Cardiac septum (tissue), 1 donor: Measurements from ENCODE around the gene NFATC1. TPM values are rescaled to one million over a fixed set of nuclear protein-coding genes. Genes with fewer than 3 reads are reported as not detected.
A peak's percentile ranks its signal among the peaks of the same experiment; 100 is the strongest.

ENCODE experiments used
- DNase-seq: peaks from one replicate; pipeline ENCODE4 v3.0.0-alpha.2; 2020; ENCODE audit warnings: low spot score
- intact Hi-C: fragments of 100-400 bp; cut with DNase I; formaldehyde crosslinking; loops from one replicate; pipeline ENCODE4 v1.14.0; 2022
- total RNA-seq: library from RNA; stranded (reverse); fragmentation: NEBNext Ultra II Directional; extraction: Animal tissue kit (Norgen Biotek cat#: 25700); gene quantifications from one replicate; pipeline ENCODE4 v1.2.1, GENCODE V29; 2021
- donor health status: DM: no; HTN: no; CAD: no.

NFATC1 gene
- total RNA-seq, 1 donor from 2014 or later = 16.4 TPM

- intact Hi-C loops = no loop called here
- no peak for DNase-seq
Observed at GRCh38 chr18:79461627-79462026, 65.9 kb downstream of the NFATC1 start.

- no peak for DNase-seq
- intact Hi-C loops = no loop called here
Observed at GRCh38 chr18:79463424-79463960, 67.8 kb downstream of the NFATC1 start.

- intact Hi-C loops = no loop called here
- no peak for DNase-seq
Observed at GRCh38 chr18:79465392-79465991, 69.8 kb downstream of the NFATC1 start.

- DNase-seq = no peak
- intact Hi-C loops = no loop called here
Observed at GRCh38 chr18:79466591-79466990, 70.9 kb downstream of the NFATC1 start.

GRCh38 chr18:79467126-79467525 is 71.4 kb downstream of the NFATC1 start:
- intact Hi-C loops = no loop called here

GRCh38 chr18:79468119-79468789 is 72.5 kb downstream of the NFATC1 start:
- intact Hi-C loops = no loop called here
- no peak for DNase-seq

More at GRCh38 chr18:79467126-79467525, 71.4 kb downstream of the NFATC1 start:
- no peak for DNase-seq

- DNase-seq = no peak
- intact Hi-C loops = no loop called here
Observed at GRCh38 chr18:79469309-79469708, 73.6 kb downstream of the NFATC1 start.

GRCh38 chr18:79469751-79470505 is 74.2 kb downstream of the NFATC1 start:
- intact Hi-C loops = no loop called here
- no peak for DNase-seq

- intact Hi-C loops = no loop called here
- no peak for DNase-seq
Observed at GRCh38 chr18:79470547-79470946, 74.8 kb downstream of the NFATC1 start.

GRCh38 chr18:79471046-79471445 is 75.3 kb downstream of the NFATC1 start:
- no peak for DNase-seq
- intact Hi-C loops = no loop called here

GRCh38 chr18:79471597-79471996 is 75.9 kb downstream of the NFATC1 start:
- no peak for DNase-seq
- intact Hi-C loops = no loop called here

GRCh38 chr18:79472176-79472575 is 76.4 kb downstream of the NFATC1 start:
- intact Hi-C loops = no loop called here

GRCh38 chr18:79472946-79473345 is 77.2 kb downstream of the NFATC1 start:
- intact Hi-C loops = no loop called here
- no peak for DNase-seq

More at GRCh38 chr18:79472176-79472575, 76.4 kb downstream of the NFATC1 start:
- DNase-seq = no peak

- DNase-seq = no peak
- intact Hi-C loops = no loop called here
Observed at GRCh38 chr18:79476031-79476917, 80.5 kb downstream of the NFATC1 start.

GRCh38 chr18:79476918-79477571 is 81.3 kb downstream of the NFATC1 start:
- DNase-seq = no peak
- intact Hi-C loops = no loop called here

- intact Hi-C loops = no loop called here
- peak; percentile 55 for DNase-seq
Observed at GRCh38 chr18:79477711-79478483, 82.2 kb downstream of the NFATC1 start.

GRCh38 chr18:79478484-79479115 is 82.9 kb downstream of the NFATC1 start:
- peak; percentile 71 for DNase-seq
- intact Hi-C loops = no loop called here
